ENCODE data around the gene HOOK2. TPM values are rescaled to one million over a fixed set of nuclear protein-coding genes. Genes with fewer than 3 reads are reported as not detected.

The HOOK2 gene
- total and polyA plus RNA-seq, 2 of the 13 experiments (the other 11 are each of a cell fraction or from before 2014, with no cell fraction given): 9.2 to 12.9 TPM

- TF ChIP-seq MTERF4 (CRISPR knock-in tag; IDR thresholded peaks at IDR 0.05): no peak
- TF ChIP-seq BORCS8-MEF2B (CRISPR knock-in tag; IDR thresholded peaks at IDR 0.05): 0 out of 2 replicates have a peak, but pooled peaks have one; percentile 48
- no peak for TF ChIP-seq ZBTB10 (CRISPR knock-in tag; IDR thresholded peaks at IDR 0.05; ENCODE audit: borderline replicate concordance)
- no peak for TF ChIP-seq CBX5 (CRISPR knock-in tag; IDR thresholded peaks at IDR 0.05; ENCODE audit: borderline replicate concordance)
- no peak for TF ChIP-seq CEBPG (CRISPR knock-in tag; IDR thresholded peaks at IDR 0.05)
- TF ChIP-seq NFATC3 (CRISPR knock-in tag; IDR thresholded peaks at IDR 0.05): no peak
- no peak for TF ChIP-seq ATF5 (CRISPR knock-in tag; IDR thresholded peaks at IDR 0.05; ENCODE audit: low read depth)
- TF ChIP-seq TFAP4 (IDR thresholded peaks at IDR 0.05; ENCODE audit: borderline replicate concordance, low read depth): no peak
- TF ChIP-seq ZFAT (CRISPR knock-in tag; conservative IDR thresholded peaks at IDR 0.05): no peak
- TF ChIP-seq ZNF713 (CRISPR knock-in tag; IDR thresholded peaks at IDR 0.05): no peak
- TF ChIP-seq ZNF33A (CRISPR knock-in tag; IDR thresholded peaks at IDR 0.05; ENCODE audit: borderline replicate concordance): no peak
- TF ChIP-seq USF2 (IDR thresholded peaks at IDR 0.05; ENCODE audit: low read depth, low read length): peak; percentile 88
- peak; percentile 99; the same call in 1 of the 2 replicates for TF ChIP-seq USF2 (CRISPR knock-in tag; IDR thresholded peaks at IDR 0.05; ENCODE audit: borderline replicate concordance)
- TF ChIP-seq ATF7-NPFF (CRISPR knock-in tag; IDR thresholded peaks at IDR 0.05; ENCODE audit: low read depth): no peak; the same call in 1 of the 2 replicates
- TF ChIP-seq ZZZ3 (CRISPR knock-in tag; IDR thresholded peaks at IDR 0.05; ENCODE audit: borderline replicate concordance): peak; percentile 35; the same call in 1 of the 2 replicates
- TF ChIP-seq ZNF143 (CRISPR knock-in tag; IDR thresholded peaks at IDR 0.05): no peak
- peak; percentile 55; the same call in 1 of the 2 replicates for TF ChIP-seq NFKB2 (CRISPR knock-in tag; IDR thresholded peaks at IDR 0.05; ENCODE audit: borderline replicate concordance)
- TF ChIP-seq CREB1 (IDR thresholded peaks at IDR 0.05): peak; percentile 50
- TF ChIP-seq CREB1 (CRISPR knock-in tag; IDR thresholded peaks at IDR 0.05): peak; percentile 84
- TF ChIP-seq FOXK1 (CRISPR knock-in tag; IDR thresholded peaks at IDR 0.05; ENCODE audit: borderline replicate concordance, low read depth): peak; percentile 29; the same call in 1 of the 2 replicates
- no peak for TF ChIP-seq ZEB1 (IDR thresholded peaks at IDR 0.05; ENCODE audit: insufficient replicate concordance, low read depth)
These were observed 38.1 kb downstream of the HOOK2 start, which contains the start of gene GET3 (continued) for GRCh38 chr19:12736995-12737834.

Data from HepG2 (cell line).